Trophoblast cell (in vitro differentiated cells and primary cell): ENCODE data around the gene EPHB2.

Source experiments
- DNase-seq, 2 donors: peaks; one replicate each; pipeline ENCODE4 v3.0.0-alpha.2; 2016
- H2AFZ ChIP-seq: 2 replicates; pipeline ENCODE4 v1.6.1; 2013; ENCODE audit warnings: low read length, moderate library complexity, mild to moderate bottlenecking; ENCODE audit not compliant: insufficient read depth, poor library complexity
- H2AK5ac ChIP-seq: 2 replicates; pipeline ENCODE4 v1.6.1; 2013; ENCODE audit warnings: mild to moderate bottlenecking, low read length
- H2BK120ac ChIP-seq: 2 replicates; pipeline ENCODE4 v1.6.1; 2013; ENCODE audit warnings: low read length, mild to moderate bottlenecking, moderate library complexity; ENCODE audit not compliant: insufficient read depth, poor library complexity
- H2BK12ac ChIP-seq: 2 replicates; pipeline ENCODE4 v1.6.1; 2013; ENCODE audit warnings: mild to moderate bottlenecking, low read length, moderate library complexity
- H2BK5ac ChIP-seq: 2 replicates; pipeline ENCODE4 v1.6.1; 2013; ENCODE audit warnings: low read length, low read depth, moderate library complexity, mild to moderate bottlenecking; ENCODE audit not compliant: poor library complexity
- H3K14ac ChIP-seq: 2 replicates; pipeline ENCODE4 v1.6.1; 2013; ENCODE audit warnings: mild to moderate bottlenecking, low read length
- H3K18ac ChIP-seq: 2 replicates; pipeline ENCODE4 v1.6.1; 2013; ENCODE audit warnings: mild to moderate bottlenecking, low read length
- H3K23ac ChIP-seq: 2 replicates; pipeline ENCODE4 v1.6.1; 2013; ENCODE audit warnings: low read length
- H3K27ac ChIP-seq: 2 replicates; pipeline ENCODE4 v1.5.1; 2013; ENCODE audit warnings: low read depth, mild to moderate bottlenecking, inconsistent platforms, low read length, moderate library complexity
- H3K27me3 ChIP-seq: 2 replicates; pipeline ENCODE4 v1.6.1; 2013; ENCODE audit warnings: inconsistent platforms, mild to moderate bottlenecking, low read length, moderate library complexity; ENCODE audit not compliant: insufficient read depth
- H3K36me3 ChIP-seq, 2 experiments: 1 replicate in 1 of 2; 2 replicates in 1 of 2; pipeline ENCODE4 v1.6.1; 2013; ENCODE audit warnings: low read length in 2 of 2, mild to moderate bottlenecking in 2 of 2, moderate library complexity in 1 of 2; ENCODE audit not compliant: insufficient read depth in 2 of 2, control insufficient read depth in 1 of 2
- H3K4ac ChIP-seq: 2 replicates; pipeline ENCODE4 v1.6.1; 2013; ENCODE audit warnings: low read depth, mild to moderate bottlenecking, low read length, moderate library complexity
- H3K4me1 ChIP-seq, 2 experiments: 1 replicate in 1 of 2; 2 replicates in 1 of 2; pipeline ENCODE4 v1.6.1; 2013; ENCODE audit warnings: low read length in 2 of 2, mild to moderate bottlenecking in 2 of 2, moderate library complexity in 1 of 2; ENCODE audit not compliant: insufficient read depth in 2 of 2, control insufficient read depth in 1 of 2
- H3K4me2 ChIP-seq: 2 replicates; pipeline ENCODE4 v1.6.1; 2013; ENCODE audit warnings: inconsistent platforms, mild to moderate bottlenecking, low read length, moderate library complexity
- H3K4me3 ChIP-seq: 2 replicates; pipeline ENCODE4 v1.5.1; 2013; ENCODE audit warnings: mild to moderate bottlenecking, low read depth, low read length, inconsistent platforms
- H3K79me1 ChIP-seq: one replicate; pipeline ENCODE4 v1.6.1; 2013; ENCODE audit warnings: low read length
- H3K79me2 ChIP-seq: 2 replicates; pipeline ENCODE4 v1.6.1; 2013; ENCODE audit warnings: low read length, mild to moderate bottlenecking; ENCODE audit not compliant: control insufficient read depth, insufficient read depth, poor library complexity
- H3K9ac ChIP-seq: 2 replicates; pipeline ENCODE4 v1.6.1; 2013; ENCODE audit warnings: mild to moderate bottlenecking, low read length
- H3K9me3 ChIP-seq: 2 replicates; pipeline ENCODE4 v1.6.1; 2013; ENCODE audit warnings: low read depth, mild to moderate bottlenecking, control low read depth, inconsistent platforms, low read length; ENCODE audit not compliant: insufficient read depth
- H4K12ac ChIP-seq: 2 replicates; pipeline ENCODE4 v1.6.1; 2013; ENCODE audit warnings: low read depth, mild to moderate bottlenecking, low read length, moderate library complexity
- H4K8ac ChIP-seq: 2 replicates; pipeline ENCODE4 v1.6.1; 2013; ENCODE audit warnings: low read depth, mild to moderate bottlenecking, low read length, moderate library complexity
- H4K91ac ChIP-seq: one replicate; pipeline ENCODE4 v1.6.1; 2013; ENCODE audit warnings: low read depth, mild to moderate bottlenecking, low read length, moderate library complexity
- WGBS: extraction: QIAGEN DNeasy Blood & Tissue Kit; methylation state at CpG from one replicate; pipeline ENCODE4 v1.1.7; 2013; ENCODE audit warnings: missing lambda C conversion rate; ENCODE audit not compliant: insufficient read length, insufficient coverage; ENCODE audit errors: extremely low coverage; 5-methylcytosine and 5-hydroxymethylcytosine counted together

The EPHB2 gene

DNA sequence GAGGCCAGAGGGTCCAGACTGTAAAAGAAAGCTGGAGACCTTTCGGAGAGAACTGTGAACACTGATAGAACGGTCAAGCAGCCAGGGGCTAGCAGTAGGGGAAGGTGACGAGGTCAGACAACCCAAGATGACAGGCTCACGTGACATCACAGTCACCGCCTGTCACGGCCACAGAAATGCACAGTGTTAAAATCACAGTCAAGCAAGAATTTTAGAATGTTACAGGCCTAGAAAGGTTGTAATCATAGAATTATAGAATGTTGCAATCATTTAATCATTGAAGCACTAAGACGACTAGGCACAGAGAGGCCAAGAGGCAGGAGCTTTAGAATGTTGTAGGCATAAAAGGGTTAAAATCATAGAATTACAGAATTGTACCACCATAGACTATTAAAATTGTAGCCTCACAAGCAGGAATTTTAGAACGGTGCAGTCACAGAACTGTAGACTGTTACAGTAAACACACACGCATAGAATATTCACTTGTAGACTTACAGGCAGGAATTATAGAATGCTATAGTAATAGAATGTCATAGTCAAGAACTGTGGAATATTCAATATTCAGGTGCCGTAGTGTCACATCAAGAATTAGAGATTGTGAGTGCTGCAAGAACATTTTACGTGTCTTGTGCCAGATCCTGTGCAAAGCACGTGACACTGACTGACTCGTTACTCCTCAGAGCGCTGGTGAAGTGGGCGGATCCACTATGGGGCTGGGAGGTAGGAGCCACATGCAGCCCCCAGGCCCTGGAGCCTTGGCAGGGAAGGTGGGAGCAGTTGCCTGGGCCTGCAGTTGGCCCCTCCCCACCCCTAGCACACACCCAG is 118.1 kb downstream of the EPHB2 start:
- Histone ChIP-seq H2BK5ac (no peak overlapping the region), H3K14ac (peak overlapping the region; percentile 32), H3K4me2 (no peak overlapping the region)

GRCh38 chr1:22829309-22829989 is 118.8 kb downstream of the EPHB2 start:
- Histone ChIP-seq H2BK120ac (no peak overlapping the region), H3K27me3 (no peaks in the 10 kb centered on the region), H3K4me1 (peaks cover 48 to 49% of the 10 kb centered on the region in 2 experiments), H3K27ac (no peak overlapping the region), H2BK5ac (no peak overlapping the region), H3K9me3 (no peaks in the 10 kb centered on the region), H3K36me3 (no peaks in the 10 kb centered on the region), H2AK5ac (peak overlapping the region; percentile 3), H3K18ac (no peak overlapping the region), H3K14ac (no peak overlapping the region), H4K91ac (peak overlapping the region; percentile 2), H3K9ac (no peak overlapping the region), H4K12ac (no peak overlapping the region), H3K4ac (no peak overlapping the region), H3K79me2 (peaks cover 4% of the 10 kb centered on the region), H3K79me1 (peaks cover 16% of the 10 kb centered on the region), H3K23ac (no peak overlapping the region), H2AFZ (no peak overlapping the region), H4K8ac (no peak overlapping the region), H2BK12ac (peak overlapping the region; percentile 7), H3K4me2 (no peak overlapping the region), H3K4me3 (no peak overlapping the region)
- DNase-seq: no peak
- no CpG with 5 or more reads among the region's 12 CpGs for WGBS

More for the DNA sequence above, 118.1 kb downstream of the EPHB2 start:
- DNase-seq: peak in 1 of 2 donors; percentile 41
- Histone ChIP-seq H3K4ac (no peak overlapping the region), H3K79me1 (peaks cover 16% of the 10 kb centered on the region), H2AFZ (no peak overlapping the region), H2BK12ac (peak overlapping the region; percentile 51), H4K12ac (no peak overlapping the region), H3K23ac (no peak overlapping the region), H4K8ac (no peak overlapping the region), H3K36me3 (no peaks in the 10 kb centered on the region), H4K91ac (peak overlapping the region; percentile 2), H3K9ac (no peak overlapping the region), H3K27ac (no peak overlapping the region), H2AK5ac (peak overlapping the region; percentile 15), H3K18ac (peak overlapping the region; percentile 18), H3K9me3 (no peaks in the 10 kb centered on the region), H3K27me3 (no peaks in the 10 kb centered on the region), H2BK120ac (no peak overlapping the region), H3K4me3 (no peak overlapping the region), H3K4me1 (peaks cover 48 to 49% of the 10 kb centered on the region in 2 experiments), H3K79me2 (peaks cover 4% of the 10 kb centered on the region)
- WGBS: no CpG with 5 or more reads among the region's 15 CpGs

GRCh38 chr1:22830041-22830566 is 119.5 kb downstream of the EPHB2 start:
- H3K14ac ChIP-seq: peak overlapping the region; percentile 4
- no peak overlapping the region for H2AK5ac ChIP-seq
- no peak overlapping the region for H3K23ac ChIP-seq
- H2BK120ac ChIP-seq: peak overlapping the region; percentile 13
- H3K79me2 ChIP-seq: peaks cover 4% of the 10 kb centered on the region
- no peak overlapping the region for H2BK12ac ChIP-seq
- peak in 1 of 2 donors; percentile 37 for DNase-seq
- H4K91ac ChIP-seq: peak overlapping the region; percentile 36
- no peak overlapping the region for H2BK5ac ChIP-seq
- H4K8ac ChIP-seq: no peak overlapping the region
- no peak overlapping the region for H3K4me3 ChIP-seq
- peaks cover 16% of the 10 kb centered on the region for H3K79me1 ChIP-seq
- H3K9ac ChIP-seq: no peak overlapping the region
- H3K4me1 ChIP-seq: peaks cover 48 to 49% of the 10 kb centered on the region in 2 experiments
- no peak overlapping the region for H3K4me2 ChIP-seq
- H2AFZ ChIP-seq: no peak overlapping the region
- no peaks in the 10 kb centered on the region for H3K9me3 ChIP-seq
- WGBS: no CpG with 5 or more reads among the region's 6 CpGs
- no peak overlapping the region for H4K12ac ChIP-seq
- no peaks in the 10 kb centered on the region for H3K36me3 ChIP-seq
- H3K27ac ChIP-seq: no peak overlapping the region
- no peak overlapping the region for H3K4ac ChIP-seq
- no peaks in the 10 kb centered on the region for H3K27me3 ChIP-seq
- no peak overlapping the region for H3K18ac ChIP-seq

DNA sequence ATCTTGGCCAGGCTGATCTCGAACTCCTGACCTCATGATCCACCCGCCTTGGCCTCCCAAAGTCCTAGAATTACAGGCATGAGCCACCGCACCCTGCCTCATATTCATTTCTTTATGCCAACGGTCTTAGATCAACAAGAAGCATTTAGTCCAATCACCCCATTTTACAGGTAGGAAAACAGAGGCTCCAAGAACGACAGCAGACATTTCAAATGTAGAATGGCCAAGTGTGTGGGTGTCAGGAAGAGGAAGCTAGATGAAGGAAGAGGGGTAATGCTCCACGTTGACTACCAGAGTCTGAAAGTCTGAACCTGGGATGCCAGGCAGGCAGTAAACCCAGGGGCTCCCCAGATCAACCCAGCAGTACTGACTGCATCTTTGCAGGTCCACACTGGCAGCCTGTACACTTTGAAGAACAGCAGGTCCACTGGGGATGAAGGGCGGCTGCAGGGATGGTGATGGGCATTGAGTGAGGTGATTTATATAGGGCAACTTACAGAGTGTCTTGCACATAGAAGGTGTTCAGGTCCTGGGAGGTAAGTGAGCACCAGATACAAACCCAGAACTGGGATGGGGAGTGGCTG is 120.2 kb downstream of the EPHB2 start:
- Histone ChIP-seq H3K14ac (no peak overlapping the region), H3K79me1 (peaks cover 16% of the 10 kb centered on the region), H2AFZ (no peak overlapping the region), H2AK5ac (no peak overlapping the region), H2BK12ac (no peak overlapping the region), H2BK120ac (no peak overlapping the region), H3K4me3 (no peak overlapping the region), H3K9ac (no peak overlapping the region), H4K8ac (no peak overlapping the region), H3K23ac (no peak overlapping the region), H4K12ac (no peak overlapping the region), H4K91ac (no peak overlapping the region), H3K9me3 (no peaks in the 10 kb centered on the region), H3K4me1 (peaks cover 42 to 46% of the 10 kb centered on the region in 2 experiments), H3K27ac (no peak overlapping the region), H3K18ac (no peak overlapping the region), H3K4ac (no peak overlapping the region), H3K27me3 (no peaks in the 10 kb centered on the region), H3K4me2 (no peak overlapping the region), H2BK5ac (no peak overlapping the region), H3K79me2 (peaks cover 4% of the 10 kb centered on the region), H3K36me3 (no peaks in the 10 kb centered on the region)
- no peak for DNase-seq
- no CpG with 5 or more reads among the region's 7 CpGs for WGBS
